22Rv1 (cell line): ENCODE measurements around the gene HOXB2.

ENCODE experiments used
- H3K27ac ChIP-seq: fragments of 450-650 bp; 2 replicates; pipeline ENCODE4 v1.5.1; 2017
- CTCF ChIP-seq: fragments of 450-650 bp; IDR thresholded peaks from 2 replicates; pipeline ENCODE4 v1.5.1; 2017; ENCODE audit warnings: mild to moderate bottlenecking
- ZFX ChIP-seq: fragments of 450-650 bp; IDR thresholded peaks from 2 replicates; pipeline ENCODE4 v1.6.1; 2017; ENCODE audit warnings: antibody characterized with exemption, borderline replicate concordance

Gene HOXB2

GRCh38 chr17:48564188-48565021 lies 19.5 kb upstream of the HOXB2 start:
- TF ChIP-seq CTCF (no peak), ZFX (no peak)
- H3K27ac ChIP-seq = no peak overlapping the region

GRCh38 chr17:48563867-48564187 lies 18.9 kb upstream of the HOXB2 start:
- TF ChIP-seq CTCF (no peak), ZFX (no peak)
- no peak overlapping the region for H3K27ac ChIP-seq

GRCh38 chr17:48563385-48563838 lies 18.5 kb upstream of the HOXB2 start:
- H3K27ac ChIP-seq = no peak overlapping the region
- no peak for TF ChIP-seq CTCF
- no peak for TF ChIP-seq ZFX

- TF ChIP-seq ZFX (no peak), CTCF (no peak)
- no peak overlapping the region for H3K27ac ChIP-seq
Measured at GRCh38 chr17:48562934-48563333, 18.0 kb upstream of the HOXB2 start.

GRCh38 chr17:48561884-48562810 lies 17.2 kb upstream of the HOXB2 start:
- TF ChIP-seq CTCF = peak; percentile 21; the same call in 1 of the 2 replicates
- TF ChIP-seq ZFX = no peak
- H3K27ac ChIP-seq = peak overlapping the region; percentile 52

- no peak overlapping the region for H3K27ac ChIP-seq
- TF ChIP-seq ZFX (no peak), CTCF (no peak)
Measured at GRCh38 chr17:48559840-48560817, 15.2 kb upstream of the HOXB2 start.
